Measurements from ENCODE around the gene C1orf226.

Gene C1orf226

DNA sequence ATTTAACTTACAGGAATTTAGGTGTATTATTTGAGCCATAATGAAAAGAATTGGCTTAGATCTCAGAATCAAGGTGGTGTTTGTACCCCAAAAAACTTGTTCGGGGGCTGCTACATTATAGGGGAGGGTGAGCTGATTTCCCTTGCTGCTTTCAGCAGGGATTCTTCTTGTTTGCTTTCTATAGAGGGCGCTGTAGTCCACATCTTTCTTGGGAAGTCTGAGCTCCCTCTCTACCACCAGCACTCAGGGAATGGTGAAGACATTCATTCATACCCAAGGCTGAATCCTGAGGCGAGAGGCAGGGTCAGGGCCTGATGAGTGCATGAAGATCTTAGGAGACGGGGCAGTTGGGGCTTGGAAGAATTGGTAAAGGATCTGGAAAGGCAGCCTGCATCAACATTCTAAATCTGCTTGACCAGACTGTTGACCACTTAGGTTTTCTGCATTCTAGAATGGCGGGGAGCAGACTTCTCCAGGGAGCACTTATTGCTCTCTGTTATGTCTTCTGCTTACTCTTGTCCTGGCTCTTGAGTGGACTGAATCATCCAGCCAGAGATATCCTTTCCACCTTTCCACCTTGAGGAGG is 23.8 kb upstream of the C1orf226 start:
- H3K27ac Mint-ChIP-seq (ENCODE audit: low read depth) = no peak overlapping the region

DNA sequence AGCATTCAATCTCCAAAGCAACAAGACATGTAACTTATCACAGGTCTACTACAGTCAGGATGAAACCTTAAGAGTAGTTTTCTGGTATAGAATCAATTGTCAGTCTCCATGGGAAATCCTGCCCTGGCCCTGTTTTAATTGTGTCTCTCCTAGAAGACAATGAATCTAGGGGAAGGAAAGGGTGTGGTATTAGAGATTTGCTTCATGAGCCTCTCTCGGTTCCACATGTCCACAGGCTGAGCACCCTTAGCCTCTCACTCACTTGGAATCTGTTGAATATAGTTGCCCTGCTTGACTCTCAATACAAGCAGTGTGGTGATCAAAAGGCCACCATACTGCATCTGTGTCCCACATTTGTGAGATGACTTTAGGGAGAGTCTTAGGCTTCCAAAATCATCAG is 22.6 kb upstream of the C1orf226 start:
- Mint-ChIP-seq H3K27ac (ENCODE audit: low read depth) (no peak overlapping the region), H3K4me1 (no peaks in the 10 kb centered on the region), H3K4me3 (no peak overlapping the region), H3K27me3 (peaks cover 48% of the 10 kb centered on the region), H3K9me3 (no peaks in the 10 kb centered on the region), H3K36me3 (ENCODE audit: insufficient read depth) (peaks cover 3% of the 10 kb centered on the region)
- ATAC-seq (replicated peaks; ENCODE audit: extremely low read depth, poor library complexity, severe bottlenecking) = no peak
- DNase-seq (ENCODE audit: low spot score in 2 of 2) = no peak

More for the DNA sequence above, 23.8 kb upstream of the C1orf226 start:
- Mint-ChIP-seq H3K27me3 (peaks cover 47% of the 10 kb centered on the region), H3K9me3 (no peaks in the 10 kb centered on the region), H3K4me3 (no peak overlapping the region), H3K4me1 (no peaks in the 10 kb centered on the region), H3K36me3 (ENCODE audit: insufficient read depth) (peaks cover 3% of the 10 kb centered on the region)
- DNase-seq (ENCODE audit: low spot score in 2 of 2) = no peak
- ATAC-seq (replicated peaks; ENCODE audit: extremely low read depth, poor library complexity, severe bottlenecking) = no peak

DNA sequence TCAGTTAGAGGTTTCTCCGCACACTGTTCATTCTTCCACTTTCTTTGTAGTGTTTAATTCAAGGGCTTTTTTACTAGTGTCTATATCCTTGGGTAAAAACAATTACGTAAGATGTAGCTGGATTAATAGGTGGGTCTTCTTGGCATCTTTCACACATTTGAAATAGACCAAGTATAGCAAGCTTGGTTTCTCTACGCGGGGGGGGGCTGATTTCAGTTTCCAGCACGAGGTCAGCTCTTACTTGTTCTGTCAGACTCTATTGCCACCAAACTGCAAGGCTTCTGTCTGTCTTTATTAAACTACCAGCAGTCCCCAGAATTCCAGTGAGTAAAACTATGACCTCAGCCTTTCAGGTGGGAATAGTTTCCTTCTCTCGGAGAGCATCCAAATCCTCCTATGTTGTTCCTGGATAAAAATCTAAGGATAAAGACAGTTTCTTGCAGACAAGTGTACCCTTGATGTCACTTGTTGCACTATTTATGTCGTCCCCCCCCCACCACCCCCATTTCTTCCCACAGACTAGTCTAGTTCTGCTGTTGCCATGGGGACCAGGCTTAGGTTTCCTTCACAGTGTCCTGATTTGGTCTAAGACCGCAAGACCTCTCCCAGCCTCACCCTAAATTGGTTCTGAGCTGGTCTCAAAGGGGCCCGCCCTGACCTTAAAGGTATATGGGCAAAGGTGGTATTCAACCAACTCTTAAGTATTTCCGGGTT is 21.8 kb upstream of the C1orf226 start:
- Mint-ChIP-seq H3K4me1 (no peaks in the 10 kb centered on the region), H3K36me3 (ENCODE audit: insufficient read depth) (peaks cover 3% of the 10 kb centered on the region), H3K4me3 (no peak overlapping the region), H3K27ac (ENCODE audit: low read depth) (no peak overlapping the region), H3K27me3 (peaks cover 54% of the 10 kb centered on the region), H3K9me3 (no peaks in the 10 kb centered on the region)
- ATAC-seq (replicated peaks; ENCODE audit: extremely low read depth, poor library complexity, severe bottlenecking) (no peak), DNase-seq (ENCODE audit: low spot score in 2 of 2) (no peak)

DNA sequence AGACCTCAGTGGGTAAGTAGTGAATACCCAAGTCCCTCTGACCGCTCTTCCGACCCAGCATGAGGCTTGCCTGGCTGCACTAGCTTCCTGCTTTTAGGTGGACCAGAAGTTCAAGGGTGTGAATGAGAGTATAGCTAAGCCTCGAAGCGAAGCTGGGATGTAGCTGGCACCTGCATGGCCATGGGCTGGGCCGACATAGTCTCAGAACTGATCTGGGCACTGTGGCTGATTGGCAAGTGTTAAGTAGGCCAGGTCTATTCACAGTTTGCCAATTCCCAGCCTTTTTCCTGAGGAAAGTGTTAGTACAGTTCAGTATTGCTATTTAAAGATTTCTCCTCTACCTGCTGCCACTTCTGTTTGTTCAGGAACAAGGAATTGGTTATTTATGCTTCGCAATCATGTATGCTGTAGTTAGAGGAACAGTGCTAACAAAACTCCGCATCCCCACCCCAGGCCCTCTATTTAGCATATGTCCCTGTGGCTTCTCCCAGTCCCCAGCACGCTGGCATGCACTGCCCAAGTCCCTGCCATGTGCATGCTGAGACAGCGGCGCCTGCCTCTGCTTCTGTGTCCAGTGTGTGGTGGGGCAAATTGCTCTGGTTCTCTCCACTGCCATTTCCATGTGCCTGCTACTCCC is 21.2 kb upstream of the C1orf226 start:
- no peak overlapping the region for H3K27ac Mint-ChIP-seq (ENCODE audit: low read depth)
- H3K9me3 Mint-ChIP-seq = no peaks in the 10 kb centered on the region
- H3K36me3 Mint-ChIP-seq (ENCODE audit: insufficient read depth) = peaks cover 3% of the 10 kb centered on the region
- no peaks in the 10 kb centered on the region for H3K4me1 Mint-ChIP-seq
- H3K4me3 Mint-ChIP-seq = no peak overlapping the region
- ATAC-seq (replicated peaks; ENCODE audit: extremely low read depth, poor library complexity, severe bottlenecking) = no peak
- no peak for DNase-seq (ENCODE audit: low spot score in 2 of 2)
- peaks cover 54% of the 10 kb centered on the region for H3K27me3 Mint-ChIP-seq

GRCh38 chr1:162360874-162361260 is 20.7 kb upstream of the C1orf226 start:
- Mint-ChIP-seq H3K36me3 (ENCODE audit: insufficient read depth) (peaks cover 3% of the 10 kb centered on the region), H3K9me3 (no peaks in the 10 kb centered on the region), H3K27me3 (peaks cover 51% of the 10 kb centered on the region), H3K27ac (ENCODE audit: low read depth) (no peak overlapping the region), H3K4me3 (no peak overlapping the region), H3K4me1 (no peaks in the 10 kb centered on the region)
- no peak for DNase-seq (ENCODE audit: low spot score in 2 of 2)
- ATAC-seq (replicated peaks; ENCODE audit: extremely low read depth, poor library complexity, severe bottlenecking) = no peak

DNA sequence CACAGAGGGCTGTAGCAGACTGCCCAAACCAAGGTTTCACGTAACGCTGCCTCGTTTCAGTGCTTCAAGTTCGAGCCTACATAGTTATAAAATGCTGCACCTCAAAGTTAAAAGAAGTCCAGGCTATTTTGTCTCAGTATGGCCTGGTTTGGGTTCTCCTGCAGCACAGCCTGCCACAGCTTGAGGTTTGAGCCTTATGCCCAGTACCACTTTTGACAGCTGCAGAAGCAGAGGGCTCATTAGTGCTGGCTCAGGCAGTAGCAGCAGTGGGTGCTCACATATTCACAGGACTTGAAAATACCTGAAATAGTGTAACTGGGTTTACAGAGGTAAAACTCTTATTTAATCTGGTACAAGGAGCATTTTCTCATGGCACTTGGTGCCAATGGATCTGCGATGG is 20.2 kb upstream of the C1orf226 start:
- Mint-ChIP-seq H3K36me3 (ENCODE audit: insufficient read depth) (peaks cover 3% of the 10 kb centered on the region), H3K27me3 (peaks cover 47% of the 10 kb centered on the region), H3K27ac (ENCODE audit: low read depth) (no peak overlapping the region), H3K4me3 (no peak overlapping the region), H3K4me1 (no peaks in the 10 kb centered on the region), H3K9me3 (no peaks in the 10 kb centered on the region)
- DNase-seq (ENCODE audit: low spot score in 2 of 2) (no peak), ATAC-seq (replicated peaks; ENCODE audit: extremely low read depth, poor library complexity, severe bottlenecking) (no peak)

DNA sequence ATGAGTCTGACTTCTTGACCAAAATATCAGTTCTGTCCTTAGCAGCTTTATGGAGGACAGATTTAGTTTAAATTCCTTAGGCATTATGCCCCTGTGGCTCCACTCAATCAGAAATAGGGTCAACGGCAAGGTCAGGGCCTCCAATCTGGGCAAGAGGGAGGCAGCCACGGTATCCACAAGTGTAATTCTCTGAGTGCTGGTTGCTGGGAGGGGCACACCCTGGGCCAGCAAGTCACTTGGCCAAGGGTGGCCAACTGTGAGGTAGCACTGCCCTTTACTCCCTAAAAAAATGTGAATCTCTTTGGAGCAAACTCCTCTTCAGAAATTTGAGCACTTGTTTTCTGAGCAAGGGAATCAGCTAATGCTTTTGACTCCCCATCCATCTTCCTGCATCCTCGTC is 17.7 kb upstream of the C1orf226 start:
- Mint-ChIP-seq H3K36me3 (ENCODE audit: insufficient read depth) (peaks cover 3% of the 10 kb centered on the region), H3K9me3 (no peaks in the 10 kb centered on the region), H3K27me3 (peaks cover 27% of the 10 kb centered on the region), H3K4me3 (no peak overlapping the region), H3K27ac (ENCODE audit: low read depth) (no peak overlapping the region), H3K4me1 (no peaks in the 10 kb centered on the region)
- ATAC-seq (replicated peaks; ENCODE audit: extremely low read depth, poor library complexity, severe bottlenecking) (no peak), DNase-seq (ENCODE audit: low spot score in 2 of 2) (no peak)

- Mint-ChIP-seq H3K9me3 (no peaks in the 10 kb centered on the region), H3K36me3 (ENCODE audit: insufficient read depth) (no peaks in the 10 kb centered on the region), H3K27ac (ENCODE audit: low read depth) (no peak overlapping the region), H3K27me3 (peaks cover 27% of the 10 kb centered on the region), H3K4me1 (no peaks in the 10 kb centered on the region), H3K4me3 (no peak overlapping the region)
- DNase-seq (ENCODE audit: low spot score in 2 of 2) = no peak
- ATAC-seq (replicated peaks; ENCODE audit: extremely low read depth, poor library complexity, severe bottlenecking) = no peak
Measured at GRCh38 chr1:162364498-162364897, 17.0 kb upstream of the C1orf226 start.

GRCh38 chr1:162365284-162366020 is 16.1 kb upstream of the C1orf226 start:
- H3K9me3 Mint-ChIP-seq = no peaks in the 10 kb centered on the region
- no peak overlapping the region for H3K4me3 Mint-ChIP-seq
- peaks cover 27% of the 10 kb centered on the region for H3K27me3 Mint-ChIP-seq
- no peak overlapping the region for H3K27ac Mint-ChIP-seq (ENCODE audit: low read depth)
- no peak for ATAC-seq (replicated peaks; ENCODE audit: extremely low read depth, poor library complexity, severe bottlenecking)
- H3K36me3 Mint-ChIP-seq (ENCODE audit: insufficient read depth) = no peaks in the 10 kb centered on the region
- no peak for DNase-seq (ENCODE audit: low spot score in 2 of 2)
- no peaks in the 10 kb centered on the region for H3K4me1 Mint-ChIP-seq

DNA sequence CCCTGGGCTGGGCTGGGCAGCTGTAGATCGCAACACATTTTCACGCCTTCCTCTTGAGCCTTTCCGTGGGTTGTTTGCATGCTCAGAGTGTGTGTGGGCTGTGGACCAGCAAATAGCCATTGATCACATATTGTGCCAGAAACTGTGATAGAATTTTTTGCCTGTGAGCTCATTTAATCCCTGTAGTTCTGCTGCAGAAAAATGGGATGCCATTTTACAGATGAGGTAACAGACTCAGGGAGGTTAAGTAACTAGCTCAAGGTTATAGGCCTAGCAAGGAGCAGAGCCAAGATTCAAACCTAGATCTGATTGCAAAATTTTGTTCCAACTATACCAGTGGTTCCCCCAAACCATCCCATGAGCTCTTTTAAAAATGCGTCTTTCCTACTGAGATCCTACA is 15.4 kb upstream of the C1orf226 start:
- Mint-ChIP-seq H3K27ac (ENCODE audit: low read depth) (no peak overlapping the region), H3K36me3 (ENCODE audit: insufficient read depth) (no peaks in the 10 kb centered on the region), H3K27me3 (peaks cover 27% of the 10 kb centered on the region), H3K4me1 (no peaks in the 10 kb centered on the region), H3K4me3 (no peak overlapping the region), H3K9me3 (no peaks in the 10 kb centered on the region)
- no peak for ATAC-seq (replicated peaks; ENCODE audit: extremely low read depth, poor library complexity, severe bottlenecking)
- DNase-seq (ENCODE audit: low spot score in 2 of 2) = no peak

DNA sequence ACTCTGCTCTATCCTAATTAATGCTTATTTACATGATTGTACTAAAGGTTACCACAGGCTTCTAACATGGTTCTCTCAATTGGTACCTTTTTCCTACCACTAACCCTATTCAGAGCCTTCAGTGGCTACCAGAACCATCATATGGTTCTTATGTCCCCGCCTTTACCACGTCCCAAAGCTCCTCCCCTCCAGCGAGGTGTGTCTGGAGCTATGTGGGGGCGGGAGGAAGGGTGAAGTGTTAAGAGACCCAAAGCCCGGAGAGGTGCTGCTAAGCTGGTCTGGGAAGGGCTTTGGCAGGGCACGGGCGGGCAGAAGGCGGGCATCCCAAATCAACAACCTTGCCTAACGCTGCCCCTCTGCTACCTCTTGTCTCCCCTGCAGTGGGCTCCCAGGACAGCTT is 14.9 kb upstream of the C1orf226 start:
- H3K27ac Mint-ChIP-seq (ENCODE audit: low read depth) = no peak overlapping the region
- no peak overlapping the region for H3K4me3 Mint-ChIP-seq
- no peaks in the 10 kb centered on the region for H3K9me3 Mint-ChIP-seq
- no peaks in the 10 kb centered on the region for H3K36me3 Mint-ChIP-seq (ENCODE audit: insufficient read depth)
- ATAC-seq (replicated peaks; ENCODE audit: extremely low read depth, poor library complexity, severe bottlenecking) (no peak), DNase-seq (ENCODE audit: low spot score in 2 of 2) (no peak)
- H3K4me1 Mint-ChIP-seq = no peaks in the 10 kb centered on the region
- H3K27me3 Mint-ChIP-seq = peaks cover 27% of the 10 kb centered on the region

- H3K36me3 Mint-ChIP-seq (ENCODE audit: insufficient read depth) = no peaks in the 10 kb centered on the region
- no peak overlapping the region for H3K4me3 Mint-ChIP-seq
- ATAC-seq (replicated peaks; ENCODE audit: extremely low read depth, poor library complexity, severe bottlenecking) (no peak), DNase-seq (ENCODE audit: low spot score in 2 of 2) (no peak)
- peaks cover 27% of the 10 kb centered on the region for H3K27me3 Mint-ChIP-seq
- H3K27ac Mint-ChIP-seq (ENCODE audit: low read depth) = no peak overlapping the region
- H3K9me3 Mint-ChIP-seq = no peaks in the 10 kb centered on the region
- H3K4me1 Mint-ChIP-seq = no peaks in the 10 kb centered on the region
Measured at GRCh38 chr1:162367073-162367472, 14.5 kb upstream of the C1orf226 start.
